CD4-positive, alpha-beta T cell (primary cell): Measurements from ENCODE around the gene HHAT. TPM values are rescaled to one million over a fixed set of nuclear protein-coding genes. Genes with fewer than 3 reads are reported as not detected.

Experiments used
- ATAC-seq: fragments of 200-7000 bp; cut with Tn5 transposase; one replicate; pipeline ENCODE4 v1.10.0; 2022; ENCODE audit warnings: mild to moderate bottlenecking; ENCODE audit not compliant: poor library complexity
- CTCF ChIA-PET: fragments of 350-600 bp; sonication (Branson Sonifier 250); formaldehyde crosslinking; loops from one replicate; lab custom pipeline; 2021; ENCODE audit warnings: antibody characterized with exemption, inconsistent platforms; lab: Charles Lee
- POLR2A ChIA-PET: fragments of 350-600 bp; sonication (Branson Sonifier 250); formaldehyde crosslinking; loops from one replicate; lab custom pipeline; 2021; ENCODE audit warnings: antibody characterized with exemption, inconsistent platforms; lab: Charles Lee
- DNase-seq, 14 experiments: peaks; one replicate each; pipeline ENCODE4 v3.0.0-alpha.2; 2013 to 2020; ENCODE audit warnings: mixed read lengths in 2 of 14
- H3K27ac ChIP-seq, 2 donors: one replicate each; pipeline versions ENCODE4 v1.5.1 to v1.7.0; 2013; ENCODE audit warnings: low read length in 2 of 2, low read depth in 1 of 2, mild to moderate bottlenecking in 1 of 2
- H3K27me3 ChIP-seq, 2 experiments: 1 replicate in 1 of 2; 2 replicates in 1 of 2; pipeline versions ENCODE4 v1.6.1 to v1.7.0; 2013; ENCODE audit warnings: low read length in 2 of 2, control low read depth in 1 of 2, mild to moderate bottlenecking in 1 of 2, moderate library complexity in 1 of 2; ENCODE audit not compliant: insufficient read depth in 2 of 2, control insufficient read depth in 1 of 2
- H3K36me3 ChIP-seq: one replicate; pipeline ENCODE4 v1.6.1; 2013; ENCODE audit warnings: low read length, control low read depth; ENCODE audit not compliant: insufficient read depth
- H3K4me1 ChIP-seq: one replicate; pipeline ENCODE4 v1.6.1; 2013; ENCODE audit warnings: low read length, control low read depth; ENCODE audit not compliant: insufficient read depth
- H3K4me3 ChIP-seq: one replicate; pipeline ENCODE4 v1.5.1; 2013; ENCODE audit warnings: mild to moderate bottlenecking, low read length, moderate library complexity
- H3K9me3 ChIP-seq, 2 experiments: 1 replicate in 1 of 2; 2 replicates in 1 of 2; pipeline versions ENCODE4 v1.6.1 to v1.7.0; 2013; ENCODE audit warnings: low read length in 2 of 2, mild to moderate bottlenecking in 2 of 2, control low read depth in 1 of 2, moderate library complexity in 1 of 2; ENCODE audit not compliant: control insufficient read depth in 1 of 2, insufficient read depth in 1 of 2
- H3K27ac Mint-ChIP-seq: one replicate; pipeline ENCODE4 v1.8.0; 2020; ENCODE audit warnings: mixed read lengths
- H3K27me3 Mint-ChIP-seq: one replicate; pipeline ENCODE4 v1.8.0; 2021; ENCODE audit warnings: mixed read lengths
- H3K36me3 Mint-ChIP-seq: one replicate; pipeline ENCODE4 v1.8.0; 2021; ENCODE audit warnings: low read depth, mixed read lengths
- H3K4me1 Mint-ChIP-seq: one replicate; pipeline ENCODE4 v1.8.0; 2021; ENCODE audit warnings: low read depth, mixed read lengths
- H3K4me3 Mint-ChIP-seq: one replicate; pipeline ENCODE4 v1.8.0; 2020; ENCODE audit warnings: mild to moderate bottlenecking, mixed read lengths
- H3K9me3 Mint-ChIP-seq: one replicate; pipeline ENCODE4 v1.8.0; 2020; ENCODE audit warnings: mixed read lengths
- intact Hi-C, 2 experiments: fragments of 100-400 bp; cut with DNase I in 1 of 2; cut with micrococcal nuclease in 1 of 2; formaldehyde crosslinking; loops; one replicate each; pipeline versions ENCODE4 v1.15.1 to v1.9.0; 2023 to 2025; cut with DNase I, micrococcal nuclease
- total RNA-seq, 174 experiments: library from RNA in 2 of 174; stranded (reverse) in 2 of 174; gene quantifications; one replicate each; pipeline ENCODE4 v1.2.3 and lab custom pipeline; 2021 to 2026
- TF ChIP-seq, protein P1 (sequence below): fragments of 200-600 bp; IDR thresholded peaks from one replicate; pipeline ENCODE4 v1.8.0; 2022; ENCODE audit warnings: antibody characterized with exemption, mild to moderate bottlenecking

The HHAT gene
- total RNA-seq, 2 experiments from 2014 or later = 3.1 to 3.3 TPM

GRCh38 chr1:210662291-210663050, 333.8 kb downstream of the HHAT start:
- DNase-seq (no peak), ATAC-seq (no peak)
- H3K27ac ChIP-seq = no peak overlapping the region
- POLR2A ChIA-PET = no interaction called here
- Mint-ChIP-seq H3K27me3 (no peaks in the 10 kb centered on the region), H3K4me1 (no peaks in the 10 kb centered on the region), H3K4me3 (no peak overlapping the region), H3K36me3 (no peaks in the 10 kb centered on the region), H3K27ac (no peak overlapping the region), H3K9me3 (no peaks in the 10 kb centered on the region)
- no peaks in the 10 kb centered on the region for H3K9me3 ChIP-seq
- H3K4me1 ChIP-seq = no peaks in the 10 kb centered on the region
- H3K36me3 ChIP-seq = no peaks in the 10 kb centered on the region
- TF ChIP-seq, protein P1, sequence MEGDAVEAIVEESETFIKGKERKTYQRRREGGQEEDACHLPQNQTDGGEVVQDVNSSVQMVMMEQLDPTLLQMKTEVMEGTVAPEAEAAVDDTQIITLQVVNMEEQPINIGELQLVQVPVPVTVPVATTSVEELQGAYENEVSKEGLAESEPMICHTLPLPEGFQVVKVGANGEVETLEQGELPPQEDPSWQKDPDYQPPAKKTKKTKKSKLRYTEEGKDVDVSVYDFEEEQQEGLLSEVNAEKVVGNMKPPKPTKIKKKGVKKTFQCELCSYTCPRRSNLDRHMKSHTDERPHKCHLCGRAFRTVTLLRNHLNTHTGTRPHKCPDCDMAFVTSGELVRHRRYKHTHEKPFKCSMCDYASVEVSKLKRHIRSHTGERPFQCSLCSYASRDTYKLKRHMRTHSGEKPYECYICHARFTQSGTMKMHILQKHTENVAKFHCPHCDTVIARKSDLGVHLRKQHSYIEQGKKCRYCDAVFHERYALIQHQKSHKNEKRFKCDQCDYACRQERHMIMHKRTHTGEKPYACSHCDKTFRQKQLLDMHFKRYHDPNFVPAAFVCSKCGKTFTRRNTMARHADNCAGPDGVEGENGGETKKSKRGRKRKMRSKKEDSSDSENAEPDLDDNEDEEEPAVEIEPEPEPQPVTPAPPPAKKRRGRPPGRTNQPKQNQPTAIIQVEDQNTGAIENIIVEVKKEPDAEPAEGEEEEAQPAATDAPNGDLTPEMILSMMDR = no peak
- H3K27me3 ChIP-seq = no peaks in the 10 kb centered on the region
- H3K4me3 ChIP-seq = no peak overlapping the region
- intact Hi-C loops = no loop called here
- CTCF ChIA-PET = no interaction called here

DNA sequence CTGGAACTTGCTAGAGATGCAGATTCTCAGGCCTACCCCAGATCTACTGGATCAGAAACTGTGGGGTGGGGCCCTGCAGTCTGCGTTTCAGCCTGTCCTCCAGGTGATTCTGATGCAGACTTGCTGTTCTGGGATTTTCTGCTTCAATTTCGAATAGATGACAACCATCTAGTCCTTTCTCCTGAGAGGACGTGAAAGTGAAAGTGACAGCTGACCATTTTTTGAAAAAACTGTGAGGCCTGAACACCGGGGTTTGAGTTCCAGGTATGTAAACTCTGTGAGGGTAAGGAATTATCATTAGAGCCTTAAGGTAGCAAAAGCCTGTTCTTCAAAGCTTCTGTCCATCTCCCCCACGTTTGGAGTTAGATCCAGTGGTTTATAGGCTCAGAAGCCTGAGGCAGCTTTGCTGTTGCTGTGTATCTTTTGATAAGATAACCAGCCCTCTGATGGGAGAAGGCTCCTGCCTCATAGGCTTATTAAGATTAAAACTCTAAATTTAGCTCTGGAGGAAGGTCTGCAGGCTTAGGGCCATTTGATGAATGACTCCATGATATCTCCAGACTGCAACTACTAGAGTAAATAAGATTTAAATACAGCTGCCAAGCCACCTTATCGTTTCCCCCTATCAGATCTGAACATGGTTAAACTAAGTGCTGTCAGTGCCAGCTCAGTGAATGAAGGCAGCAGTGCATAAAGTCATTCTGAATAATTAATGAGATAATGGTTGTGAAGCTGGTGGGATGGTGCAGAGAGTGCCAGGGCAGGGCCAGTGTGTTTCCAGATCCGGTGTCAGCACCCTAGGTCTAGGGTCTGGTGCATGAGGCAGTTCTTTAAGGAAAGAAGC, 335.2 kb downstream of the HHAT start:
- no peak overlapping the region for H3K27ac Mint-ChIP-seq
- no peaks in the 10 kb centered on the region for H3K4me1 ChIP-seq
- no peak overlapping the region for H3K4me3 ChIP-seq
- H3K4me1 Mint-ChIP-seq = no peaks in the 10 kb centered on the region
- H3K27ac ChIP-seq = no peak overlapping the region
- no peaks in the 10 kb centered on the region for H3K27me3 Mint-ChIP-seq
- no peak for DNase-seq
- ChIA-PET POLR2A (no interaction called here), CTCF (no interaction called here)
- no peaks in the 10 kb centered on the region for H3K36me3 ChIP-seq
- TF ChIP-seq, protein P1 = no peak
- H3K36me3 Mint-ChIP-seq = no peaks in the 10 kb centered on the region
- H3K9me3 Mint-ChIP-seq = no peaks in the 10 kb centered on the region
- no peak overlapping the region for H3K4me3 Mint-ChIP-seq
- intact Hi-C loops = no loop called here
- no peak for ATAC-seq
- no peaks in the 10 kb centered on the region for H3K9me3 ChIP-seq
- no peaks in the 10 kb centered on the region for H3K27me3 ChIP-seq

DNA sequence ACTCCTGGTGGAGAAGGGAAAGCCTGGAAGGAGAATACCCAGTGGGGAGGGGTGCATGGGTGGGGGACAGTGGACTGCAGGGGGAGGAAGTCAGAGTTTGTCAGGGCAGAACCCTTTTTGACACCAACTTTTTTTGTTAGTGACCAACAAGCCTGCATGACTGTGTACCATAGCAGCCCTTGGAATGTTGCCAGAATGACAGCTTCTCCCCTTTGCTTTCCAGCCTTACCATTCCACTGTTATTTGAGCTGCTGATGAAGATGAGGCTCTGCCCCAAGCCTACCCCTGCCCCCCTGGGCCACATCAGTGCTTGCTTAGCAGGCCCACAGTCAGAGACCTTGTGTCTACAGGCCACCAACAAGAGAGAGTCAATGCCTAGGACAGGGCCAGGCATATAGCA, 341.2 kb downstream of the HHAT start:
- no peaks in the 10 kb centered on the region for H3K36me3 Mint-ChIP-seq
- ATAC-seq = no peak
- POLR2A ChIA-PET = no interaction called here
- no peaks in the 10 kb centered on the region for H3K36me3 ChIP-seq
- no peaks in the 10 kb centered on the region for H3K4me1 Mint-ChIP-seq
- intact Hi-C loops = no loop called here
- TF ChIP-seq, protein P1 = no peak
- H3K27ac Mint-ChIP-seq = no peak overlapping the region
- CTCF ChIA-PET = no interaction called here
- DNase-seq = no peak
- no peak overlapping the region for H3K4me3 Mint-ChIP-seq
- H3K27ac ChIP-seq = no peak overlapping the region
- no peaks in the 10 kb centered on the region for H3K27me3 Mint-ChIP-seq
- no peaks in the 10 kb centered on the region for H3K9me3 Mint-ChIP-seq
- H3K9me3 ChIP-seq = no peaks in the 10 kb centered on the region
- H3K4me1 ChIP-seq = no peaks in the 10 kb centered on the region
- H3K27me3 ChIP-seq = no peaks in the 10 kb centered on the region
- no peak overlapping the region for H3K4me3 ChIP-seq
